ENCODE measurements around the gene TMC1.
A peak's percentile ranks its signal among the peaks of the same experiment; 100 is the strongest.
"Not testable (repeated sequence)": the region's sequence is repeated elsewhere in the genome, so short reads cannot be mapped to it uniquely, and the experiment has no call there.

Gene TMC1

DNA sequence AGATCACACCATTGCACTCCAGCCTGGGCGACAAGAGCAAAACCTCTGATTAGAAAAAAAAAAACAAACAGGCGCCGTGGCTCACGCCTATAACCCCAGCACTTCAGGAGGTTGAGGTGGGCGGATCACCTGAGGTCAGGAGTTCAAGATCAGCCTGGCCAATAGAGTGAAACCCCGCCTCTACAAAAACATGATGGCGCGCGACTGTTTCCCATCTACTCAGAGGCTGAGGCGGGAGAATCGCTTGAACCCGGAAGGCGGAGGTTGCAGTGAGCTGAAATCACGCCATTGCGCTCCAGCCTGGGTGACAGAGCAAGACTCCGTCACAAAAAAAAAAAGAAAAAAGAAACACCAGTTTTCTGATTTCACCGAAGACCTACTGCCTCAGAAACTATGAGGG lies at the start of gene TMC1:
Gene TMC1 (plus strand): TSS at position 193 of the 400 bp plus-strand sequence. CDS start 127,041 bp downstream, outside the sequence.
- DNase-seq = not testable (repeated sequence)

DNA sequence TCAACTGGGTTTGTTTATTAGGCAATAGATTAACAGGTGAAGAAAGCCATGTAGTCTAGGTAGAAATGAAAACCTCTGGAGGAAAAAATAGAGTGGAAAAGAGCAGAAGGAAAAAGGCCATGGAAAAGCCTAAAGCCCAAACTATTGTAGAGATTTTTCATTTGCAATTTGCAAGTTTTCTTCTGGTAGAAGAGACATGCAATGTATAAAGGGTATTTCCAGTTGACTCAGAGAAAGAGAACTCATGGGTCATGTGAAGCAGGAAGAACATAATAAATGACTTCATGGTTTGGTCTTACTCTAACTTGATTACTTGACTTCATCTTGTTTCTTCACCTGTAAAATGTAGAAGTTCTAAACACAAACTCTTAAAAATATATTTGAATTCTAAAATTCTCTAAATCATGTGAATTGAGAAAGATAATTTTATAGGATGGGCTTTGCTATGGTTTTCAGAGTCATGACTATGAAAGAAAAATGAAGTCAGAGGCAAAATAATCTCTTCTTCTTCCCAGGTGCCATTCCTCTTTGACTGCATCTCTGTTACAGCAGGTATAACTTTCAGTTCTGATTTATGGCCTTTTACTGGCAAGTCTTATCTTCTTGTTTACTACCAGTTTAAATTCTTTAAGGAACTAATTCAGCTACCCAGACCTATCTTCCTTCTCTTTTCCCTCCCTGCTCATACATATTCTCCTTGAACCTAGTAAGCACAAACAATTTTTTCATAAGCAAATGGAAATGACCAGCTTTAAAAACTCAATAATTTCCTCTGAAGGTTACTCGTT lies 47.7 kb upstream of the TMC1 start:
- DNase-seq = no peak

DNA sequence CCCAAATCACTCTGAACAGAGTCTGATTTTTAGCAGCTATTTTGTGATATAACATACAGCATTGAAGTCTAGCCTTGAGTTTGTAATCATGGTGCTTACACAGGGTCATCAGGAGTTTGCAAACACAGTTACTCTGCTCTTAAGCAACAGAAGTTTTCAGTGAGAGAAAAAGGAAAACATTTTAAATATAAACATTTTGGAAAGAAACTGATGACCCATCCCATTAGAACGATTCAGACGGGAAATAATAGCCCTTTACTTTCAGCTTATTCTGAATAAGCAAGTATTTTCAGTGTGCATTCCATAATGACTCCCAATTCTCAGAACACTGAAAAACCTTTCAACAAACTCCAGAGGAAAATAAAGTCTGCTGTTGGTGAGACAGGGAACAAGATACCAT lies 46.7 kb upstream of the TMC1 start:
- no peak for DNase-seq

DNA sequence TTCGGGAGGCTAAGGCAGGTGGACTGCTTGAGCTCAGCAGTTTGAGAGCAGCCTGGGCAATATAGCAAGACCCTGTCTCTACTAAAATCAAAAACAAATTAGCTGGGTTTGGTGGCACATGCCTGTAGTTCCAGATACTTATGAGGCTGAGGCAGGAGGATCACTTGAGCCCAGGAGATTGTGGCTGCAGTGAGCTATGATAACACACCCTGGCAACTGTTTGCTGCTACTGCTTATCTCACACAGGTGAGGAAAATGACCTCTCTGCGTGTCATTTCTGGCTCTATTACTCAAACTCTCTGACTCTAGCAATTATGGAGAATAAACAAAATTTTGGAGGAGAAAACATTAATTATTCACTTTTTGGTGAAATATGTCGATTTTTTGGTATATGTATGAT lies 45.3 kb upstream of the TMC1 start:
- no peak for DNase-seq

DNA sequence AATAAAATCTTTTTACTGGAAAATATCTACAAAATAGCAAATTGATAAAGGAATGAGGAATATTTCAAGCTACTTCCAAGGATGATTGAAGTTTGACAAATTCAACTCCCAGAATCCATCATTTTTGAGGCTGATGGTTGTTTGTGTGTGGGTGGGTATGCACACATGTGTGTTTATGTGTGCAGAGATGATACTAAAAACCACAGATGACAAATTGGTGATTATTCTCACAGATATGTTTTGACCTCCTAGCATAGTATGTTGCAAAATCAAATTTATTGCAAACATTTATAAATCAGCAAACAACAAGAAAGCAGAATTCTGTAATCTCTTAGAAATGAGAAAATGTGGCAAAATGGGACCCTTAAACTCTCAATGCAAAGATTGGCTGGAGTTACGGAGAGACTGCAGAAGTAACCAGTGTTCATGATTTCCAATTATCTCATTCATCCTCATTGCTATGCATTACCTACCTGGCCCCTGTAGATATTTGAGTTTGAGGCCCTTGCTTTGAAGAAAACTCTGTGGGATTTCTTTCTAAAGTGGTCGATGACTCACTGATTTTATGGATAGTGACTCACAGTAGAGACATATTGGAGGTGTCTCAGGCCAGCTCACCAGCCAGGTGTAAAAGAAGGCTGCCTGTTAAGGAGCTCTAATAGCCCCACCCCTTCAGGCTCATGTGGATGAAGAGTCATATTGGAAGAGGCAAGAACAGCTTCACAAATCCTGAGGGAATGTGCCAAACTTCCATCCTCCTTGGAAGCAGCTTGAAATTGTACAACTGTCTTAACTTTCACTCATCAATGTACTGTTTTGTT lies 44.6 kb upstream of the TMC1 start:
- DNase-seq = no peak

DNA sequence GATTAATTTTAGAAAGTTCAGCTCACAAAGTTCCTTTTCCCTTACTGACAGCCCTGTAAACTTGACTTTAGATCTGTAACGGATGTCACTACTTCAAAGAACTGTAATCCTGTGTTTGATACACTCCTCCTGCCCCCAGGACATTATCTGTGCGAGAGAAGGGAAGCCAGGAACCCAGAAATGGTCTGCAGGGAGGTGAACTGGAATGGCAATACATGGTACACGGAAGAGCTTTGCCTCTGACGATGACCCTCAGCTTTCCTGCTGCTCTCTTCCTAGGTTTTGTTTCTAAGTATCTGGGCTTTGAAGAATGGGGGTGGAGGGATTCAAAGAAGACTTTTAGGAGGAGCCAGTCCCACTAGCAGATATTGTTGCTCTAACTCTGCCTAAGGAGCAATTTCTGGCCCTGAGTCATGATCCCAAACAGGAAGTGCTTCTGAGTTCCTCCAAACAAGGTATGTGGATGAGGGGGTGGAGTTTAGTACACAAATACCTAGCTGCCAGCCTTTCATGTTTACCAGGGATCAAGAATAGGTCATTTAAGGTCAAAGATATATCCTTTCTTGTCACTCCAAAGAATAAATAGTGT lies 43.4 kb upstream of the TMC1 start:
- no peak for DNase-seq

DNA sequence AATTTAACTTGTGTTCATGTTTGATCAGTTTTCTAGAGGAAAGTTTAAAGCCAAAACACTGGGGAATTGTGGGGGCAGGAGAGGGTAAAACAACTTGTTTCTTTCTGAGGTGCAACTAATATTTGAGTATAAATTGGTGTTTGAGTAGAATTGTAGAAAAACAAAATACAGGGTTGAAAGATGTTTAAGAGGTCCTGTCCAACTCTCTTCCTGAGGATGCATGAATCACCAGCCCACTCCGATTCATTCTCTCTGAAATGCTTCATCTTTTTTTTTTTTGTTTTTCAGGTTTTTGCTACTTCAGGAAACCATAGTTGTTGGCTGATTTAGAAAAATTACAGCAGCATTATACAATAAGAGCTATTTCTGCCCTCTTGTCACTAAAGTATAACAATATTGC lies 42.4 kb upstream of the TMC1 start:
- DNase-seq = peak; percentile 54

DNA sequence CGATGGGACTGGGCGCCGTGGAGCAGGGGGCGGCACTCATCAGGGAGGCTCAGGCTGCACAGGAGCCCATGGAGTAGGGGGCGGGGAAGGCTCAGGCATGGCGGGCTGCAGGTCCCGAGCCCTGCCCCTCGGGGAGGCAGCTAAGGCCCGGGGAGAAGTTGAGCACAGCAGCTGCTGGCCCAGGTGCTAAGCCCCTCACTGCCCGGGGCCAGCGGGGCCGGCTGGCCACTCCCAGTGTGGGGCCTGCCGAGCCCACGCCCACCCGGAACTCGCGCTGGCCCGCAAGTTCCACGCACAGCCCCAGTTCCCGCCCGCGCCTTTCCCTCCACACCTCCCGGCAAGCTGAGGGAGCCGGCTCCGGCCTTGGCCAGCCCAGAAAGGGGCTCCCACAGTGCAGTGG lies 41.1 kb upstream of the TMC1 start:
- not testable (repeated sequence) for DNase-seq

DNA sequence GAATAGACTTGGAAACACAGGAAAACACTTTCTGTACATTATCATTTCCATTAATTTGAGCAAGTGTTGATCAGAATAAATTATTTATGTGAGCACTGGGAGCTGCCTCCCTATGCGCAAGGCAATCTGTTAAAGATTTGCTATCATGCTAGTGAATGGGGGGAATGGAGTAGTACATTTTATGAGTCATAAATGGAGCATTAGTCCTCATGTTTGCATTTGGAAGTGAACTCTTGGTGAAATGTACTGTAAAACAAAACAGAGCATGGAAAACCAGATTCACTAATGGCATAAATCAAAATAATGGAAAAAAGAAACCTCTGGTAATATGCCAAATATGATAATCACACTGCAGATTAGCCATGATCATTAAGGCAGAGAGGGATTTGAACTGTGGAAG lies 40.5 kb upstream of the TMC1 start:
- no peak for DNase-seq

DNA sequence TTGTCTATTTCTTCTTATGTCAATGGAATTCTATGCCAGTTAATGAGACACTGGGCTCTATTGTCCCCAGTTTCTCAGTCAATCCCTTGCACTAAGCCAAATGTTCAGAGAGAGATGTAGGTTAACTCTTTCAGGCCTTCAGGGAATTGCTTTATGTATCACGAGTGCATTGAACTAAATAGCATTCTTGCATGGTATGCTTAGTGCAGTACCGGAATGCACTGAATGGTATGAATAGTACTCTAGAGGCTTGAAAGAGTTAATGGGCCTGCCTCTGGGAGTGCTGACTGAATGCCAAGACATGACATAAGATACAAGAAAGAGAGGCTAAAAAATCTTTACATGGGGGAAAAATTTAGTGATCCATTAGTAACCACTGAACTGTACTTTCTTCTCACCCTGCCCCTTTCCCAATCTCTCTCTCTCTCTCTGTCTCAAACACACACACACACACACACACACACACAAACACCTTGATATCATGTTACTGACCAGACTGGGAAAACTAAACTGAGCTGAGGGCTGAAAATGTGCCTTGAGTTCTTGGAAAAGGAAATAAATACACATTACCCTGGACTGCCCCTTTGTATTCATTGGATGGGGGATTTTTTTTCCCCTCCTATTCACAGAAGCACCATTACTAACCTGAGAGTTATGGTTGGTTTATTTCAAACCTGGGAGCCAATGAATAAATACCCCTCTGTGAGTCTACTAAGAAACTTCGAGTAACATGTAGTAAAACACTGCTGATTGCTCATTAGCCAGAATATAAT lies 35.4 kb upstream of the TMC1 start:
- no peak for DNase-seq

DNA sequence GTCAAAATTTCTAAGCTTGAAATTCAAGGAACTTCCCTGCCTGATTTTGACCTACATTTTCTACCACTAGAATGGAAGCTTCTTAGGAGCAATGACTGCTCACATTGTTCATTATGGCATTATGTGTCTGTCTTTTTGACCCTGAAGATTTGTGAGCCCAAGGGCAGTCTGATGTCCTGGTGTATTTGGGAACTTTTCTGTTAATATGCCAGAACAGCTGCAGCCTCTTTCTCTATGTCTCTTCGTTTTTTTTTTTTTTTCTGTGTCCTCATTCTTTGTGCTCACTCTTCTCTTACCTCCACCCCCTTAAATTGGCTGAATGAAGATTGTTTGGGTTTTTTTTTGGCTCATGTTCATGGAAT lies 34.8 kb upstream of the TMC1 start:
- DNase-seq = no peak

DNA sequence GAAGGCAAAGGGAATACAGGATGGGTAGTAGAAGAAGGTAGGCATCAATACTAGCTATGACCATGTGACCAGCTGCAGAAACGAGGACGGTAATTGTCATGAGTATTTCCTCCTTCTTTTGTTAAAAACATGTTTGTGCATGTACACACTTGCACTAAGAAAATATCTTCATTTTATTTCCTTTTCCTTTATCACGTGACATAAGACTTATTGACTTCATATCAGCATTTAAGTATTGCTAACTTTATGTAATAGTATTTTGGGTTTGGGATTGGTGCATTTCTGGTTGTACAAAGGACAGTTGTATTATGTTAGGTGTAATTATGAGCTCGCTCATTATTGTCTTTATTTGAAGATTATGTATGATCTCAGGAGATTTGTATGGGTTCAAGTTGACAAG lies 33.7 kb upstream of the TMC1 start:
- DNase-seq = not testable (repeated sequence)

DNA sequence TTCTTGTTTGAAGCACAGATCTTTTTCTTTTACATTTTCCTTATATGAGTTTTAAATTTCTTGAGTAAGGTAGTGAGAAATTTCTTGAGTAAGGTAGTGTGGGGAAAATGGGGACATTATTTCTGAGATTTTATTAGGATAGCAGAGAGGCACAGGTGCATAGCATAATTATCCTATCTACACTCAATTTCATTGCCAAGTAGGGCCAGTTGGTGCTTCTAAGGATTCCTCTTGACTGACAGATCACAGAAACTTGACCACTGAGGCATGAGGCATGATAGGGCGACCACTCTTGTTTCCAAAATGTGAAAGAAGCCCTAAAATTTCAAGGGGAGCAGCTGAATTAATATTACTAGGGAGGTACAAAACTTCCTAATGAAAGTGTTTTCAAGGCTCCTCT lies 31.4 kb upstream of the TMC1 start:
- DNase-seq = no peak

DNA sequence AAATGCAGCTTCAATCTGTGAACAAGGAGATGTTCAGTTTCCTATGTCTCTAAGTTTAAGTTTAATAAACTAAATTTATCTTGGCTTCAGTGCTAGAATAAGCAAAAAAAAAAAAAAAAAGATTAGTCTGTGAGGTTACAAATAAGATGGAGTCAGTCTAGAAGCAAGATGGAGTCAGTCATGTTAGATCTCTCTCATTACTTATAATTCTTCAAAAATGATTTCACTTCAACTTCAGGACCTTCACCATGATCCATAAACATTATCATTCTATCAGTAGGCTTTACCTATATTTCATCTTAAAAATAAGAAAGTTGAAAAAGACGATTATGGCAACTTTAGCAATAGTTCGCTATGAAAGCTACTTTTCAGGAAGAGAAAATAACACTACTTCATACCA lies 30.2 kb upstream of the TMC1 start:
- no peak for DNase-seq

DNA sequence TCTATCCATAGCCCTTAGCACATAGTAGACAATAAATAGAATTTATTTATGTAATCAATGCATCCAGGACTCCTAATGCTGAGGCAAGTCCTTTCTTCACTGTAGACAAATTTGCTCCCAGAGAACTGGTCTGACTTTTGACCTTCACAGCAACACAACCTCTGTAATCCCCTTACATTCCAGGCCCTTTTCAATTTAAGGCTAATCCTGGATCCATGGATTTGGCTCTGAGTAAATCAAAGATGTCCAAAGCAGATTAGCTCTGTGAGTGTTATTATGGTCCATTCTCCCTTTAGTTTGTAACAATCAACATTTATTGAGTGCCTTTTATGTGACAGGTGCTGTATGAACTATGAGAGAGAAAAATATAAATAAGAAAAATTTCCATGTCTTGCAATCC lies 27.4 kb upstream of the TMC1 start:
- no peak for DNase-seq

DNA sequence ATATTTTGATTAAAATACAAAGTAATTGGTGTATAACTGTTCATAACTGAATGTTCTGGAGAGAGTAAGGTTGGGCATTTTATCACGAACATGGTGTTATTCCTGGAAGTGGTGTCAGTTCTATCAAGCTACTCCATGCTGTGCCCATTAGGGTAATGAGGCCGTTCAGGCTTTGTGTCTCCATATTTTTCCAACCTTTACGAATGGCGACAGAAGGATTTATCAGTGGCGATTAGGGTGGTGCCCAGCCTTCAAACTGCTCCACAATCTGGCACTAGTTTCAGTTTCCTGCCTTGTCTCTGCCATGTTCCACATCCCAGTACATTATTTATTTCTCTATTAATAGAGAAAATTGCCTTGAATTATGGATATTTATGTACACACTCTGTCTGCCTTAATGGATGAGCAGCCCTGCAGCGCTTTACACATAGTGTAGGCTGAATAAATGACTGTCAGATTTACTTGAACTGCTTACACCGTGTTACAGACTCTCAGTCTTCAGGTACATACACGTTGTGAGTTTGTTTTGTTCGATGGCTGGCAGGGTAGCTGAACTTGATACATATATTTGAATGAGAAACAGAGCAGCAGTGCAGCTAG lies 23.9 kb upstream of the TMC1 start:
- no peak for DNase-seq

DNA sequence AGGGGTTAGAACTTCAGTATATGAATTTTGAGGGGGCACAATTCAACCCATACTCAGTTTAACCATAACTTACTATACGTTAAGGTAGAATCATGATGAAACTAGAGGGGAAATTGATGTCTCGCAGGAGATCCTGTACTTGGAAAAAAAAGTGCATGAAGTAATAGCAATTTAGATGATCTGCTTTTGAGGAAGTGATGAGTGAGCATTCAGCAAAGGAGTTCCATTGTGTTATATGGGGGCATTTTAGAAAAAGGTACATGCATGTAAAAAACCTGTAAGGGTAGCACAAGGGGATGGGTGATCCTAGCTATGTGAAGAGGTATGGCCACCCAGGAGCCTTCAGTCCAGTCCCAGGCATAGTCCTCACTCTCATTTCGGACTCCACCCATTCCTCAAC lies 14.8 kb upstream of the TMC1 start:
- no peak for DNase-seq

DNA sequence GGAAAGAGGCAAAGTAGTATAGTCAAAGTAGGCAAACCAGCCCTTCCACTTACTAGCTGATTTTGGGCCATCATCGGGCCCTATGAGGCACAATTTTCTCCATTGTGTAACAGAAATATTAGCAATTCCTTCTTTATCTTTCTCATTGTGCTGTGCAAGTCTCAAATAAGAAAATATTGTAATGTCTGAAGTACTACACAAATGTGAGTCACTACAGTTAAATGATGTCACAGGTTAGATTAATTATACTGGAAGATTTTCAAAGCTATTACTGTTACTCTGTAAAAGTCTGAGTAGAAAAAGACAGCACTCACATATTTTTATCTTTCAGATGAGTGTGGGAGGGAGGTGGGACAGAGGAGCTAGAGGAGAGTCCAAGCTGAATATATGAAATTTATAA lies 12.4 kb upstream of the TMC1 start:
- no peak for DNase-seq

DNA sequence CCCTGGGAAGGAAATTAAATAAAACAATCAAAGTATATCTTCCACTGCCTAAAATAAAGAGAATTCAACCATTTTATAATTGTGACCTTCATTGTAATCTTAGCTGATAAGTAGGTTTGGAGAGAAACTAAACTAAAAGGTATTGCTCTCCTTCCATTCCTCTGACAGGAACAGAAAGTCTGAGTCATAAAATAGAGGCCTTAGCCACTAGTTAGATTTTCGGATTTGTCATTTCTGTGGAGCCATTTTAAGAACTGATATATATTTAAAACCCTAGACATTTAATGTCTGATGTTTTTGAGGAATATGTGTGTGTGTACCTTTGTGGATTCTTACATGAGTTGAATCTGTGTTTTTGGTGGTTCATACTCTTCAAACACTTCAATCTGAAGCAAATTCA lies 11.8 kb upstream of the TMC1 start:
- DNase-seq = no peak

DNA sequence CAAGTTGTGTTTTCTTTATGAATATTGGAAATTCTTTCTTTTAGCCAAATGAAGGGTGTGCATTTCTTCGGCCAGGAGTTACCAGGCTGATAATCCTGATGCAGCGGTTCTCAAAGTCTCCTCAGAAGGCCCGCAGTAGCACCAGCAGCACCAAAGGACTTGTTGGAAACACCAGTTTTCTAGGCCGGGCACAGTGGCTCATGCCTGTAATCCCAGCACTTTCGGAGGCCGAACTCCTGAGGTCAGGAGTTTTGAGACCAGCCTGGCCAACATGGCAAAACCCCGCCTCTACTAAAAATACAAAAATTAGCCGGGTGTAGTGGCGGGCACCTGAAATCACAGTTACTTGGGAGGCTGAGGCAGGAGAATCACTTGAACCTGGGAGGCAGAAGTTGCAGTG lies 397 bp upstream of the TMC1 start:
- DNase-seq = not testable (repeated sequence)

DNA sequence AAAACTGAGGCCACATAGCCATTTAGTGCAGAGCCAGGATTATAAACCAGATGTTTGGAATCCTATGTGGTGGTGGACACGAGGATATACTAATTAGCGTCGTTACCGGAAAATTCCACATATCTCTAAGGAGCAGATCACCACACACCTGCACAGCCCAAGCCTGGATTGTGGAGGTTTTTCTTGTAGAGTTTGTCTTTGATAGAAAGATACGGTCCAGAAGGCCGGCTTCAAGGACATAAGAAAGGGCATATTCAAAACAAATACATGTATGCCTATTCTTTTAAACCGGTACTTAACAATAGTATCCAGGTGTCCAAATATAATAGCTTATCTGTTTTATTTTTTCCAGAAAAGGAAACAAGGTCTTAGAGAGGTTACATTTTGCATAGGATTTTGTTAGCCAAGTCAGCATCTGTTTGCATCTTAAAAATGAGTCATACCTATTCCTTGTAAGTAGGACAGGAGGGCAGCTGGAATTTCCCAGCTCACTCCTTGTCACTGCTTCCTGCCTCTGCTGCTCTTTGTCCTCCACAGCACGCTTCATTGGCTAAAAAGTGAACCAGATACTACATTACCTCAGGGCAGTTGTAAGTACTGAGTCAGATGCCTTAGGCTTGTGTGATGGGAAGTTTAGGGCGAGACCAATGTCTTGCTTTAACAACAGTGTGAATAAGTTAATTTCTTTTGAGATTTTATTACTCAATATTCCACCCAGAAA lies 3.6 kb downstream of the TMC1 start:
- no peak for DNase-seq

Measured in KG1 (cell line).